HG03103 (cell line): Measurements from ENCODE around the gene NOTUM.
"Not testable (repeated sequence)": the region's sequence is repeated elsewhere in the genome, so short reads cannot be mapped to it uniquely, and the experiment has no call there.

Source experiments
- ATAC-seq: cut with Tn5 transposase; IDR thresholded peaks from one replicate; pipeline ENCODE4 v1.9.1; 2021; ENCODE audit warnings: low read depth; ENCODE audit not compliant: unreplicated experiment

NOTUM gene

GRCh38 chr17:81926451-81927151 is 34.4 kb downstream of the NOTUM start:
- no peak for ATAC-seq

GRCh38 chr17:81925860-81926450 is 35.0 kb downstream of the NOTUM start:
- no peak for ATAC-seq

GRCh38 chr17:81924557-81925532 is 36.1 kb downstream of the NOTUM start:
- no peak for ATAC-seq

- no peak for ATAC-seq
These were observed 37.4 kb downstream of the NOTUM start for GRCh38 chr17:81923302-81924260.

- ATAC-seq, result no peak
These were observed 38.3 kb downstream of the NOTUM start for GRCh38 chr17:81922566-81923301.

GRCh38 chr17:81921996-81922565 is 38.9 kb downstream of the NOTUM start:
- ATAC-seq, result no peak

GRCh38 chr17:81921537-81921862 is 39.5 kb downstream of the NOTUM start:
- no peak for ATAC-seq

GRCh38 chr17:81920612-81921536 is 40.1 kb downstream of the NOTUM start:
- ATAC-seq, result no peak

GRCh38 chr17:81918832-81919545 is 42.0 kb downstream of the NOTUM start:
- ATAC-seq, result no peak

GRCh38 chr17:81918333-81918669 is 42.7 kb downstream of the NOTUM start:
- ATAC-seq, result not testable (repeated sequence)

- peak; percentile 55 for ATAC-seq
These were observed 43.2 kb downstream of the NOTUM start, which contains the start of gene SIRT7 for GRCh38 chr17:81917565-81918332. Gene SIRT7 (minus strand): TSS chr17:81918176. CDS start chr17:81918131, 45 bp downstream.

GRCh38 chr17:81916234-81917001 is 44.6 kb downstream of the NOTUM start:
- no peak for ATAC-seq

GRCh38 chr17:81915331-81915730 is 45.7 kb downstream of the NOTUM start:
- no peak for ATAC-seq

- no peak for ATAC-seq
These were observed 46.7 kb downstream of the NOTUM start for GRCh38 chr17:81914103-81914850.

GRCh38 chr17:81913394-81914102 is 47.4 kb downstream of the NOTUM start:
- no peak for ATAC-seq
